NCI-H524 treated with DMSO at 0.1 percent for 48 hours (cell line): ENCODE results near the gene GALK1.
"Not testable (repeated sequence)": the region's sequence is repeated elsewhere in the genome, so short reads cannot be mapped to it uniquely, and the experiment has no call there.

Experiments
- DNase-seq: peaks from one replicate; lab custom pipeline; 2025; lab: John Stamatoyannopoulos, UW

GALK1 gene

GRCh38 chr17:75783803-75784472 is 18.9 kb upstream of the GALK1 start:
- DNase-seq: no peak

GRCh38 chr17:75783069-75783783 is 18.2 kb upstream of the GALK1 start:
- peak; percentile 25 for DNase-seq

- no peak for DNase-seq
These were observed 15.2 kb upstream of the GALK1 start for GRCh38 chr17:75779987-75780889.

GRCh38 chr17:75779250-75779986 is 14.4 kb upstream of the GALK1 start:
- peak; percentile 100 for DNase-seq

- no peak for DNase-seq
These were observed 13.9 kb upstream of the GALK1 start for GRCh38 chr17:75778861-75779249.

- DNase-seq: not testable (repeated sequence)
These were observed 13.3 kb upstream of the GALK1 start for GRCh38 chr17:75778066-75778860.

GRCh38 chr17:75777296-75777922 is 12.4 kb upstream of the GALK1 start:
- DNase-seq: no peak

GRCh38 chr17:75776386-75777295 is 11.6 kb upstream of the GALK1 start:
- DNase-seq: no peak

GRCh38 chr17:75774991-75775668 is 10.1 kb upstream of the GALK1 start:
- no peak for DNase-seq

GRCh38 chr17:75774471-75774990 is 9.5 kb upstream of the GALK1 start:
- DNase-seq: no peak

- no peak for DNase-seq
These were observed 8.9 kb upstream of the GALK1 start for GRCh38 chr17:75773808-75774470.

- no peak for DNase-seq
These were observed 8.3 kb upstream of the GALK1 start for GRCh38 chr17:75773121-75773807.

GRCh38 chr17:75771334-75772281 is 6.6 kb upstream of the GALK1 start:
- no peak for DNase-seq

- DNase-seq: no peak
These were observed 4.5 kb upstream of the GALK1 start for GRCh38 chr17:75769536-75769935.

GRCh38 chr17:75767881-75768280 is 2.9 kb upstream of the GALK1 start:
- no peak for DNase-seq

- no peak for DNase-seq
These were observed 989 bp upstream of the GALK1 start for GRCh38 chr17:75765981-75766380.

GRCh38 chr17:75764417-75764710 is 628 bp downstream of the GALK1 start:
- DNase-seq: no peak
